HL-60 (cell line): ENCODE results near the gene ASPDH.

ENCODE experiments used
- GABPA ChIP-seq: IDR thresholded peaks from 2 replicates; pipeline ENCODE4 v1.6.1; 2012; ENCODE audit warnings: low read depth
- POLR2AphosphoS5 ChIP-seq: IDR thresholded peaks from 2 replicates; pipeline ENCODE4 v1.6.1; 2012; ENCODE audit warnings: low read depth
- REST ChIP-seq: IDR thresholded peaks from 2 replicates; pipeline ENCODE4 v1.6.1; 2012; ENCODE audit warnings: low read depth; ENCODE audit not compliant: insufficient replicate concordance
- SPI1 ChIP-seq: IDR thresholded peaks from 2 replicates; pipeline ENCODE4 v1.6.1; 2012; ENCODE audit warnings: low read depth, mild to moderate bottlenecking, borderline replicate concordance
- TF ChIP-seq, protein P1 (sequence below): IDR thresholded peaks from one replicate; pipeline ENCODE4 v1.5.1; 2011; ENCODE audit warnings: low read length, control low read depth, inconsistent platforms; ENCODE audit not compliant: insufficient read depth

- TF ChIP-seq, protein P1, sequence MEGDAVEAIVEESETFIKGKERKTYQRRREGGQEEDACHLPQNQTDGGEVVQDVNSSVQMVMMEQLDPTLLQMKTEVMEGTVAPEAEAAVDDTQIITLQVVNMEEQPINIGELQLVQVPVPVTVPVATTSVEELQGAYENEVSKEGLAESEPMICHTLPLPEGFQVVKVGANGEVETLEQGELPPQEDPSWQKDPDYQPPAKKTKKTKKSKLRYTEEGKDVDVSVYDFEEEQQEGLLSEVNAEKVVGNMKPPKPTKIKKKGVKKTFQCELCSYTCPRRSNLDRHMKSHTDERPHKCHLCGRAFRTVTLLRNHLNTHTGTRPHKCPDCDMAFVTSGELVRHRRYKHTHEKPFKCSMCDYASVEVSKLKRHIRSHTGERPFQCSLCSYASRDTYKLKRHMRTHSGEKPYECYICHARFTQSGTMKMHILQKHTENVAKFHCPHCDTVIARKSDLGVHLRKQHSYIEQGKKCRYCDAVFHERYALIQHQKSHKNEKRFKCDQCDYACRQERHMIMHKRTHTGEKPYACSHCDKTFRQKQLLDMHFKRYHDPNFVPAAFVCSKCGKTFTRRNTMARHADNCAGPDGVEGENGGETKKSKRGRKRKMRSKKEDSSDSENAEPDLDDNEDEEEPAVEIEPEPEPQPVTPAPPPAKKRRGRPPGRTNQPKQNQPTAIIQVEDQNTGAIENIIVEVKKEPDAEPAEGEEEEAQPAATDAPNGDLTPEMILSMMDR = no peak
- TF ChIP-seq POLR2AphosphoS5 (no peak), REST (no peak), SPI1 (no peak), GABPA (no peak)
Measured at GRCh38 chr19:50549059-50549926, 35.6 kb upstream of the ASPDH start.
